ENCODE results near the gene MPRIP.
"Not testable (repeated sequence)": the region's sequence is repeated elsewhere in the genome, so short reads cannot be mapped to it uniquely, and the experiment has no call there.

Gene MPRIP

DNA sequence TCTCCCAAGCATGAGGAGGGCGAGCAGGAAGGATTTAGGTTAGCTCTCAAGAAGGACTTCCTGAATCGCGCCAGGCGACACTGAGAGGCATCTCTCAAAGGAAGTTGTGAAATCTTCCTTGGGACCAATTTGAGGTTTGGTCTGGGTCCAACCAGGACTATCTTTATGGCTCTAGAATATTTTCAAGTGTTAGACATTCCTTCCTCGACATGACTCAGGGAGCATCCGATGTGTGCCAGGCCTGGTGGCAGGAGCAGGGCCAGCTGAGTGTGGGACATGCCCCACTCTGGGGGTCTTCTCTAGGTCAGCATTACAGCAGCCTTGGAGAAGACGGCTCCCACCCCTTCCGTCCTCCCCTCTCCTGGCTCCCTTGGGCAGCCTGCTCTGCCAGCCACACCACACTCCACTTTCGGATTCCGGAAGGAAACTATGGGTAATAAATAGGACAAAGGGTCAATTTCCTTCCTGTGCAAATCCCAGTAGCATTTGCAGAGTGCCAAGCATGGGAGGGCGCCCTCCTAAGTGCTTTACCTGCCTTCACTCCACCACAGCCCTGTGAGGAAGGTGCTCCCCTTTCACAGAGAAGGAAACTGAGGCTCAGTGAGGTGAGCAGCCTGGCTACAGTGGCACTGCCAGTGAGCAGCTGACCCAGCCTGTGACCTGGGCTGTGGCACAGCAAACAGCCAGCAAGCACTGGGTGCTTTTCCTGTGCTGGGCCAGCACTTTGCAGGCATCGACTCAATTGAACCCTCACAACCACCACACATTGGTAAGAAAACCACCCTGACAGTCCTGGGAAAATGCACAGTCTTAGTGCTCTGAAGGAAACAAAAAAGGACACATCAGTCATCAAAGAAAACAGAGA, 31.0 kb upstream of the MPRIP start:
- not testable (repeated sequence) for ATAC-seq, DNase-seq

DNA sequence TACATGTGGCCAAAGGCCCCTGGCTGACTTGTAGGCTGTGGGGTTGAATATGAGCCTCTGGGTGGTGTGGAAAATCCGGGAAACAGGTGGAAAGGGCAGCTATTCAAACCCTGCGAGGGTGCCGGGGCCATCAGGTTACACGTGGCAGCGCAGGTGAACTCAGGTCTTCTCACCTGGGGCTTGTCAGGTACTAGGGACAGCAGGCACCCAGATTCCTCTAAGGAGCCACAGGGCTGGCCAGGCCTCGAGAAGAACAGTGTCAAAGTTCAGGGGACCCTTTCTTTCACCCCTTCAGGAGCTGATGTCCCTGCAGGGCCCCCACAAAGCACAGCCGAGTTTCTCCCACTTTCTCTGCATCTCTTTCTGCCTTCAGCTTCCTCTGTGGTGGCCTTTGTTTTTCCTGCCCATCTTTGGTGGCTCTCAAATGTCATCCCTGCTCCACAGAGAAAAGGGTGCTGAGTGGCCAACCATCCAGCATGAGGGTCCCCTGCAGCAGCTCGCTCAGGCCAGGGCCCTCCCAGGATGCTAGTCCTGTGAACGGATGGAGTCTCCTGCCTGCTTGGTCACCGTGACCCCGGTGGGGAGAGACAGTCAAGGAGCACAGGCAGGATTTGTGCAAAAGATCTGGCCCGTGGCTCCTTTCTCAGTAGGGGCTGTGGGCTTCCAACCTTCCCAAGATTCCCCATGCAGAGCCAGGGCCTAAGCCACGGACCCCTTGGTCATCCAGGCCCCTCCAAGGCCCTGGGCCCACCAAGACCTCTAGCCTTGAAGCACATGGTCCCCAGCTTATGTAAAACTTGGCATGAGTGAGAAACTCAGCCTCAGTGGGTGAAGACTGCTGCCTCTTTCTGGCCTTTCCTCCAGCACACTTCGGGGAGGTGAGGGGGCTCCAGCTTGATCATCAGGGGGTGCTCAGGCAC, 28.2 kb upstream of the MPRIP start:
- not testable (repeated sequence) for ATAC-seq, DNase-seq

DNA sequence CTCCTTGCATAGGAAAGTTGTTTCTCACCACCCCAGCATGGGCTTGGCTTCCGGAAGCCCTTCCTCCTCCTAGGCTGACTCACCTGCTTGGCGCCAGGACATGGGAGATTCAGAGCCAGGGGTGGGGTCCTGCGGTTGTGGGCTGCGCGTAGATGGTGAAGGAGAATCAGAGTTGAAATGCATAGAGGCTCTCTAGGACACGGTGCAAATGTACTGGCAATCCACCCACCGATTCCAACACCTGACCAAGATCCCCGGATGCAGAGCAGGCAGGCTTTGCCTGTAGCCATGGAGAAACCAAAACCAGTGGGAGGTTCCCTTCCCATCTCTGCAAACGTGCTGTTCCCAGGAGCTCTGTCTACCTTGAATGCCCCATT, 27.5 kb upstream of the MPRIP start:
- ATAC-seq, DNase-seq: not testable (repeated sequence)

DNA sequence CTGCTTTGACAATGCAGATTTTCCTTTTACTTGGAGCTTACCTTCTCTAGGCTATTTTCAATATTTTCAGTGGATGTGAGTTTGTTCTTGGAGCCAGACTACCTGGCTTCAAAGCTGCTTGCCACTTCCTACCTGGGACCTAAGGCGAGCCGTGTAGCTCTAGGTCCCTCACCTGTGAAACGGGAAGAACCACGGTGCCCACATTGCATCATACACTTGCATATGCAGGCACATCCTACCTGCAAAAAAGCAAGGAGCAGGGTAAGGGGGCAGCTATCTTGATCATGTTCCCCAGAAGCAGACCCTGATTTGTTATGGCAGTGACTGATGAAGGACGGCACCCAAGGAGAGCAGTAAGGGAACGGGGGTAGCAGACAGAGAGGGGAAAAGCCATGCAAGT, 27.0 kb upstream of the MPRIP start:
- DNase-seq (no peak), ATAC-seq (no peak)

DNA sequence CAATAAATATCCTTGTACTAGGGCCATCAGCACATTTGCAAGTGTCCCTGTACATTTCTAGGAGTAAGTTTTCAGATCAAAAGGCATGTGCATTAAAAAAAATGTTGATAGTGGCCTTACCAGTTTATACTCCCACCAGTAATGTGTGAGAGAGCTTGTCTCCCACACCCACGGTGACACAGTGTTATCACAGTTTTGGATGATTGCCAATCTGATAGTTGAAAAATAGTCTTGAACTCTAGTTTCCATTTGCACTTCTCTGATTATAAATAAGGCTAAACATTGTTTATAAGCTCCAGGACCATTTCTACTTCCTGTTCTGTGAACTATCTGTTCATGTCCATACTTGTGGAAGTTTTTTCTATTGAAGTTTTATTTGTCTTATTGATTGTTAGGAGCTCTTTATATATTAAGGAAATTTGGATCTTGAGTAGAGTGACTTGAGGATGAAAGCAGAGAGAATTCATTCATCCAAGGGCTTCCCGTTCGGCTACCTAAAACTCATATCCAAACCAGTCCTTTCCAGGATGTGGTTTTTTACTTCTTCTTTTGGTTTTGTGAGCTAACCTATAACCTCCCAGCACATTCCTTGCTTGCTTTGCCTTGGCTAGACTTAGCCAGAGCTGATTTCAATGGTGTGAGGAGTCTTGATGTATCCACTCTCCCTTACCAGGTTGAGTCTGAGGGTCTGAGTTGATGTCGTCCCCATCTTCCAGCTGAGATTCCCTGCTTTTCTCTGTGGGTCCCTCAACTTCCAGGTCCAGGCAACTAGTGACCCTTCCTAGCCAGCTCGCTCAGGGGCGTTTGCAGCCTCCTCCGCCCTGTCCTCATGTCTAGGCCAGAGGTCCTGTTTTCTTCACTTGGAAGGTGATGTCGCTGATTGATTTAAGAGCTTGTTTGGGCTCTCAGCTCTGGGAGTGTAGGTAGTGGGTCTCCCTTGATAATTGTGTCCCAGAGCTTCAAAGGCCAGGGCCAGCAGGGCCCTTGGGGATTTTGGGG, 25.8 kb upstream of the MPRIP start:
- DNase-seq, ATAC-seq: not testable (repeated sequence)

DNA sequence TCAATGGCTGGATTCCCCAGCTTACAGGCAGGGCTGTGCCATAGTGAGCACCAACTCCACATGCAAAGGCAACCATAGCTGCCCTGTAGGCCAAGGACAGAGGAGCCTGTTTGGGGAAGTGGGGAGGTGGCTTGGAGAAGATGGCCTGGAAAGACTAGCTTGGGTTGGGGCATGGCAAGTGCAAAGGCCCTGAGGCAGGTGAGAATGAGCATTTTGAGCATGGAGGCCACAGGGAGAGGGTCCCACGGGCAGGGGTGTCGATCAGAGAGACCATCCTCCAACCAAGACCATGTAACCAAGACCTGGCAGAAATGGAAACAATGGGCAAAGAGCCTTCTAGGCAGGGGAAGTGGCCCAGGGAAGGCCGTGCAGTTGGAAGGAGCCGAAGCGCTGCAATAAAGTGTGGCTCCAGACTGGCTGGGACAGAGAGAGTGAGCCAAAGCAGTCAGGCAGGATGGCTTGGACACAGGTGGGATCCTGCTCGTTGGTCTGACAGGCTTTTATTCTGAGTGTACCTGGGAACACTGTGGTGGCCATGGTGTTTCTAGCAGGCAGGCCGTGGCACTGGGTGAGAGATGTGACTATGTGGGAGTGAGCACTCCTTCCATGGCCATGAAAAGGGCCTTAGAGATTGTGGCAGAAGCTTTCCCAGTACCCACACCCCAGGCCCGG, 24.8 kb upstream of the MPRIP start:
- ATAC-seq (no peak), DNase-seq (no peak)

DNA sequence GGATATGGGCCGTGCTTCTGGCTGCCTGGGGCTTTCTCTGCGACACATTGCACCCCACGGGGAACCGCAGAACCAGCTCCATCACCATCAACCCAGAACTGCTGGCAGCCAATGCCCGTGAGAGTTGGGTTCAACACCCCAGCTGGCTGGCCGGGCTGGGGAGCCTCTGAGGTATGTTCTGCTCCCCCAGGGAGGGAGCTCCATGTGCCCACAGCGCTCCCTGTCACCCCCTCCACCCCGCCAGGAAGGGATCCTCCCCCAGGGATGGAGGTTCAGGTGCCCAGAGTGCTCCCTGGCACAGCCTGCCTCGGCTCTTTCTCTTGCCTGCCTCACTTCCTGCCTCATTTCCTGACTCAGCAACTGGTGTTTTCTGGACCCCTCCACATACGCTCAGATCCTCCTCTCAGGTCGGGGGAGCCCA, 24.2 kb upstream of the MPRIP start:
- ATAC-seq: no peak

DNA sequence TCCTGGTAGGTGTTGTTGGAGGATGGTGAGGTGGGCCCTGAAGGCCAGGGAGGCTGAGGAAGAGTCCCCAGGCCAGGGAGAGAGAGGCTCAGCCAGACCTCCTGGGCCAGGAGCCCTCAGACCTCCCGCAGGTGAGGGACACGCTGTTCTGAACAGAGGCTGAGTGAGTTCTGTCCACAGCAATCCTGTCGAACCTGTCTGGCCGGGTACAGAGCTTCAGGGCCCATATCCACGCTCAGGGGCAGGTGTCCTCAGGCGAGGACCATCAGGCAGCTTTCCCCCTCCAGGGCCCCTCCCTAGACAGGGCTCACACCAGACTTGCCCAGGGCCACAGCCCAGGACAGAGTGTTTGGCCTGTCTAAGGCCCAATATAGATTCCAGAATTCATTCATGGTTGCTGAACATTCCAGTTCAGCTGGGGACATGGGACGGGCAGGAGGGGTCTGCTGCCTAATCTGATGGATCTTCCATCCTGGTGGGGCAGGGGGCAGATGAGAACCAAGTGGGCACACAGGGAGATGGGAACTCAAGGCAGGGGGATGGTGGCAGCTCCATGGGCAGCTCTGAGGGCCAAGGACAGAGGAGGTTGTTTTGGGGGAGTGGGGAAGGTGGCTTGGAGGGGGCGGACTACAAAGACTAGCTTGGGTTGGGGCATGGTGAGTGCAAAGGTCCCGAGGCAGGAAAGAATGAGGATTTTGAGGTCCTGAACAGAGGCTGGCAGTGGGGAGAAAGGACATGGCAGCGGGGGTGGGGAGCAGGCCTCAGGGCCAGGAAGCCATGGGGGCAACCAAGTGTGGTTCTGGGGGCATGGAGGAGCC, 23.4 kb upstream of the MPRIP start:
- ATAC-seq (no peak), DNase-seq (no peak)

More for the DNA sequence above, 24.2 kb upstream of the MPRIP start:
- no peak for DNase-seq

DNA sequence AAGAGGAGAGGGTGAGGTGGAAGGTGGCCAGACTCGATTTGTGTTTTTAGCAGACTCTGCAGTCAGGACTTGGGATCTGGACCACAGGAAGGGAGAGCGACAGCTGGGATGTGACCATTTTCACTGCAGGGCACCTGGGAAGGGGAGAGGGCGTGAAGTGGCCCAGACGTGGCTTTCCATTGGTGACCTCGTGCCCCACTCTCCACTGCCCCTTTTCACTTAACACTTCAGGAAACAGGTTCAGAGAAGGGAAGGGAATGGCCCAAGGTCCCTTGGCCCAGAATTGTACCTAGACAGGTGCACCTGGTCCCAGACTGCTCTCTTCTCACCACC, 22.9 kb upstream of the MPRIP start:
- no peak for DNase-seq
- no peak for ATAC-seq

DNA sequence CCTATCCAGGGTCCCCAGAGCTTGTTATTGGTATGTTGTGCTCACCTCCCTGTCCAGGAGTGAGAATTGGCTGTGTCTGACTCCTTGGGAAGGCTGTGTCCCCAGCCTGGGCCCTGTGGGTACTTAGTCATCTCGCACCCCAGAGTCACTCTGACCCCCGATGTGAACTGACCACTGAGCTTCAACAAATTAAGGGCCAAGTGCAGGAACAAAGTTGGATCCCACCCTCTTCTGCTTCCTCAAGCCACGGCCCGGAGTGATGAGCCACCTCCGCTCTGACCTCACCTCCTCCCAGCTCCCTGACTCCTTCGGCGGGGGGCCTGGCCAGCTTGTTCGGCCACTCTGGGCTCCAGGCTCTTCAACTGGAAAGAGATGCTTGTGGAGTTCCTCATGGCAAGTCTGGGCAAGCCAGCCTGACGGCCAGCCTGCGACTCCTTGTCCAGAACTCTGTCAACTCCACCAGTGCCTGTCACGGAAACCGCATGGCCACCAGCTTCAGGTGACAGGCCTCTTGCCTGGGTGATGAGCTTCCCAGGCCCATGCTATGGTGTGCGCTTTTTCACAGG, 22.3 kb upstream of the MPRIP start:
- DNase-seq (no peak), ATAC-seq (no peak)

DNA sequence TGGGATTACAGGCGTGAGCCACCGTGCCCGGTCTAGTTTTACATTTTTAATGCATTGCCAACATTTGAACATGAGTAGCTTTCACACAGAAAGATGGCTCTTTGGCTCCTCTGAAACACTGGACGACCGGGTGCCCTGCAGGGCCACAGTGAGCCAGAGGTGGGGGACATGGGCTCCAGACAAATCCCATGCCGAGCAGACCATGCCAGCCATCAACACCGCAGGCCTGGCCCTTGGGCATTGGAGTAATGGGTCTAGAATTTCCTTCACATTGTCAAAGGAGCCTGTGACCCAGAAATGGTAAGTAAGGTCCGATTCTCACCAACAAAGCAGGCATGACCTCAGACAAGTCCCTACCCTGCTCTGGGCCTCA, 21.4 kb upstream of the MPRIP start:
- DNase-seq: no peak
- ATAC-seq: no peak

DNA sequence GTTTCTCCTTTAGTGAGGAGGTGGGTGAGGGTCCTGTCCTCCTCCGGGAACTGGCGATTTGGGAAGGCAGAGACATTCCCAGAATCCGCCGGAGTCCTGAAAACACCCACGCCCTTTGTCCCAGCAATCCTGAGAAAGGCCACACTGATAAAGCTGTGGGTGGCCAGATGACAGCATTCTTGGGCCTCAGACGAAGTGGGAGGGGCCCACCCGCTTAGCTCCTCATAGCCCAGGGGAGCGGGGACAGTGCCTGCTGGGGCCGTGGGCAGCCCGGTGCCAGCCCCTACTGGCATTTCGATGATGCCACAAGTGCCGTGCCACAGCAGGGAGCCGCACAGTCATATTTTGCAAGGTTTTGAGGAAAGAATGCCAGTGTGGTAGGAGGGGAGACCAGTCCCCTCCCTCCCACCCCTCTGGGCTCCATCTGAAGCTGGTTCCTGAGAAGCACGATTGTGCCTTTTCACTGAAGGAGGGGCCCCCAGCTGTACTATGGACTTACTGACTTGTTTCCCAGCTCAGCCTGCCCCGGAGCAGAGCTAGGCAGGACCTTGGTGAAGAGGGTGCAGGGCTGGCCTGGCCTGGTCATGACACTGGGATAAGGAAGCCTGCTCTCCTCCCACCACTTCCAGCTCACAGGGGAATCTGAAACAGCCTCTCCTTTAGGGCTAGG, 20.9 kb upstream of the MPRIP start:
- ATAC-seq: no peak
- DNase-seq: no peak

DNA sequence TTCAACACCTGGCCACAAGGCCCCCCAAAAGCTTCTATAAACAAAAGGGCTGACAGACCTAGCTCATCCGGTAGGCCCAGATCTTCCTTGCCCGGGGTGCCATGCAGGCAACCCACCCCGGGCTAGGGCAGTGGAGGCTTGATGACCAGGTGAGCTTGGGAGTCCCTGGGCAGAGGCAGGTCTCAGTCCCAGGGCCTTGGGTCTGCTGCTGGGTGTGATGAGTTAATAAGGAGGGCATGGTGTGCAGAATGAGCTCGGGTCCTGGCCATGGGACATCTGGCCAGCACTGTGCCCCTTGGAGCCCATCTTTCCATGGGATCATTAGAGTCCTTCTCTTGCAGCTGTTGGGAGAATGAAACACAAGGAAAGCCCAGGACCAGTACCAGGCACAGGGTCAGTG, 20.2 kb upstream of the MPRIP start:
- ATAC-seq (no peak), DNase-seq (no peak)

DNA sequence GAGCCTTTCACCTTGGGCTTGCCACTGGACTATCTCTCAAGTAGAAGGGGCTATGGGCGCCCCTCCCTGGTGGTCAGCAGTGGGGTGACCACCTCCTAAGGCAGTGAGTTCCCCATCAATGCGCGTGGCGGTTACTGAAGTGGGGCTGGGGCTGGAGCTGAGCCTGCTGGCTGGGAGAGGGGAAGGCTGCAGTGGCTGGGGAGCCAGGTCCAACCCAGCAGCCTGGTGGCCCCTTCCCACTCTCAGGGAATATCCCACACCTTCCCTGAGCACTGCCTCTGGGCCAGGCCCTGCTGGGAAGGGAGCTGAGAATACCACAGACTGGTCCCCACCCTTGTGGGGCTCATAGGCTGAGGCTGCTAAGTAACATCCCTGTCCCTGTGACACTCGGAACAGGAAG, 19.8 kb upstream of the MPRIP start:
- no peak for ATAC-seq
- DNase-seq: no peak

DNA sequence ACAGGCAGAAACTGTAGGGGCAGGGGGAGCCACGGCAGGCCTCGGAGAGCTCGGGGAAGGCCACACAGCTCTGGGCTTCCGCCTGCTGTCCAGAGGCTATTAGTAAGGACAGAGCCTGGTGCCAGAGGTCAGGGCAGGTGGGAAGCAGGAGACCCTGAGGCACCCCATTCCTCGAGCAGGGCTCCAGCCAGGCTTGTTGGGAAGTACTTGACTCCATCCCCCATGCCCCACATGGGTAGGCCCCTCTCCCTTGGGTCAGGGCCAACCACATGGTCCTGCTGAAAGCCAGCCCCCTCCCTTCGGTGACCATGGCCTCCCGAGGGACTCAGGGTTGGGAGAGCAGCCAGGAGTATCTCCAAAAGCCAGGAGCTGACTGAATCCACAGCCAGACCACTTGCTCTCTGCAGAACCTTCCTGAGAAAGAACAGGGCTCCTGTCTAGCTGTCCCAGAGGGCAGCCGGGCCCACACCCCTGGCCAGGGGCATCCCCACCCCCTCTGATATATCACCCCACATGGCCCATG, 17.4 kb upstream of the MPRIP start:
- ATAC-seq (no peak), DNase-seq (no peak)

DNA sequence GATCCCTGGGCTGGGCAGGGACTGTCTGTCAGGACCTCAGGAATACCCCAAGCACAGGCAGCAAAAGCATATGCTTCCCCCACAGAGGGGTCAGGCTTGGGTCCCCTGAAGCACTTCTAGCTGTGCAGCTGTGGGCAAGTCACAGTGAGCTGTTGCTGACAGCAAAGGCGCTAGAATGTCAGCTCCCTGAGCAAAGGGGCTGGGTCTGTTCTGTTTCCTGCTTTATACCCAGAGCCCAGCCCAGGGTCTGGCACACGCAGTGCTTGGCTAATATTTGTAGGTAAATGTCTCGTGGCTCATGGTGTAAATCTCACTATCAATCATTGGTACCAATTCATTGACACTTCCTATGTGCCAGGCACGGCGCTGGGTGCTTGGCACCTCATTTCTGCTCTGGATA, 16.6 kb upstream of the MPRIP start:
- DNase-seq (no peak), ATAC-seq (no peak)

DNA sequence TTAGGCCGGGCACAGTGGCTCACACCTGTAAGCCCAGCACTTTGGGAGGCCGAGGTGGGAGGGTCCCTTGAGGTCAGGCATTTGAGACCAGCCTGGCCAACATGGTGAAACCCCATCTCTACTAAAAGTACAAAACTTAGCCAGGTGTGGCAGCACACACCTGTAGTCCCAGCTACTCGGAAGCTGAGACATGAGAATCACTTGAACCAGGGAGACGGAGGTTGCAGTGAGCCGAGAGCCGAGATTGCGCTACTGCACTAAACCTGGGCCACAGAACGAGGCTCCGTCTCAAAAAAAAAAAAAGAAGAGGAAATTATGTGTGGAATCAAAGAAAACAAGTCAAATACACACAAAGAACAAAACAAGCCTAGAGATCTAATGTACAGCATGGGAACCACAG, 16.1 kb upstream of the MPRIP start:
- no peak for DNase-seq
- ATAC-seq: no peak

DNA sequence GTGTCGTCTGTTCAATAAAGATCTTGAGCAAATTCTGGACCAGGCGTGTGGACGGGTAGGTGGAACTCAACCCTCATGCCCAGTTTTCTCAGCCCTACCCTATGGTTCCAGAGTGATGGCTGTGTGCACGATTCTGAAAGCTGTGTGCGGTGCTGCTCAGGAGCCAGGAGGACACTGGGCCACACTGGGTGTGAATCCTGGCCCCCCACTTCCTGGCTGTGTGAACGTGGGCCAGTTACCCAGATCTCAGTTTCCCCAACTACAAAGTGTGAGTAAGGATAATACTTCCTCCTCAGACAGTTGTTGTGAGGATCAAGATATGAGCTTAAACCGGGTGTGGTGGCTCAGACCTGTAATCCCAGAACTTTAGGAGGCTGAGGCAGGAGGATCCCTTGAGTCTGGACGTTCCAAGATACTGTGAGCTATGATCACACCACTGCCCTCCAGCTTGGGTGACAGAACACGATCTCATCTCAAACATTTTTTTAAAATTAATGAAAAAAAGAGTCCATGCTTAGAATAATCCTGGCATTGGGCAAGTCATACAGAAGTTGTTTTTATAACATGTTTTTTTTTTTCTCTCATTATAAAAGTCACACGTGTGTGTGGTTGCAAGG, 14.7 kb upstream of the MPRIP start:
- ATAC-seq (no peak), DNase-seq (no peak)
